ENCODE results near the gene FGF1.

The FGF1 gene

GRCh38 chr5:142660196-142660595 lies 25.7 kb downstream of the FGF1 start:
- no peaks in the 10 kb centered on the region for H3F3A ChIP-seq (ENCODE audit: insufficient read depth, low read length)
- H3K27me3 ChIP-seq (ENCODE audit: insufficient read depth, low read length): peaks cover 5% of the 10 kb centered on the region; the same call in 1 of the 2 replicates
- no peak overlapping the region for H2AFZ ChIP-seq (ENCODE audit: low read length)
- H3K4me3 ChIP-seq (ENCODE audit: low read depth, low read length, poor library complexity, severe bottlenecking): no peak overlapping the region
- H3K4me1 ChIP-seq (ENCODE audit: insufficient read depth, low read length, severe bottlenecking): no peaks in the 10 kb centered on the region
- no peaks in the 10 kb centered on the region for H3K9me3 ChIP-seq (ENCODE audit: low read length)
- no peaks in the 10 kb centered on the region for H4K20me1 ChIP-seq (ENCODE audit: insufficient read depth, low read length)
- H3K9me2 ChIP-seq (ENCODE audit: low read depth, low read length): no peaks in the 10 kb centered on the region
- no peaks in the 10 kb centered on the region for H3K79me2 ChIP-seq (ENCODE audit: insufficient read depth, low read length)
- H3K4me2 ChIP-seq (ENCODE audit: low read length): no peak overlapping the region
- no peak overlapping the region for H3K27ac ChIP-seq (ENCODE audit: low read depth, low read length, poor library complexity, severe bottlenecking)
- no peak for TF ChIP-seq EZH2 (IDR thresholded peaks at IDR 0.05; ENCODE audit: borderline replicate concordance, low read length)
- TF ChIP-seq CTCF (IDR thresholded peaks at IDR 0.05; ENCODE audit: low read length): no peak
- H3K36me3 ChIP-seq (ENCODE audit: insufficient read depth, low read length): no peaks in the 10 kb centered on the region
- no peak overlapping the region for H3K9ac ChIP-seq (ENCODE audit: low read length)

GRCh38 chr5:142659405-142659804 lies 26.5 kb downstream of the FGF1 start:
- Histone ChIP-seq H3K27ac (ENCODE audit: low read depth, low read length, poor library complexity, severe bottlenecking) (no peak overlapping the region), H3K4me1 (ENCODE audit: insufficient read depth, low read length, severe bottlenecking) (no peaks in the 10 kb centered on the region), H3F3A (ENCODE audit: insufficient read depth, low read length) (no peaks in the 10 kb centered on the region), H3K27me3 (ENCODE audit: insufficient read depth, low read length) (peaks cover 5% of the 10 kb centered on the region; the same call in 1 of the 2 replicates), H3K4me2 (ENCODE audit: low read length) (no peak overlapping the region), H3K79me2 (ENCODE audit: insufficient read depth, low read length) (no peaks in the 10 kb centered on the region), H3K4me3 (ENCODE audit: low read depth, low read length, poor library complexity, severe bottlenecking) (no peak overlapping the region), H4K20me1 (ENCODE audit: insufficient read depth, low read length) (no peaks in the 10 kb centered on the region), H3K9ac (ENCODE audit: low read length) (no peak overlapping the region), H3K9me3 (ENCODE audit: low read length) (no peaks in the 10 kb centered on the region), H3K36me3 (ENCODE audit: insufficient read depth, low read length) (no peaks in the 10 kb centered on the region), H2AFZ (ENCODE audit: low read length) (no peak overlapping the region), H3K9me2 (ENCODE audit: low read depth, low read length) (no peaks in the 10 kb centered on the region)
- no peak for TF ChIP-seq EZH2 (IDR thresholded peaks at IDR 0.05; ENCODE audit: borderline replicate concordance, low read length)
- TF ChIP-seq CTCF (IDR thresholded peaks at IDR 0.05; ENCODE audit: low read length): no peak

- H3K79me2 ChIP-seq (ENCODE audit: insufficient read depth, low read length): no peaks in the 10 kb centered on the region
- H3K36me3 ChIP-seq (ENCODE audit: insufficient read depth, low read length): no peaks in the 10 kb centered on the region
- no peaks in the 10 kb centered on the region for H3K9me3 ChIP-seq (ENCODE audit: low read length)
- H2AFZ ChIP-seq (ENCODE audit: low read length): no peak overlapping the region
- H3K4me1 ChIP-seq (ENCODE audit: insufficient read depth, low read length, severe bottlenecking): no peaks in the 10 kb centered on the region
- no peaks in the 10 kb centered on the region for H3F3A ChIP-seq (ENCODE audit: insufficient read depth, low read length)
- H3K27ac ChIP-seq (ENCODE audit: low read depth, low read length, poor library complexity, severe bottlenecking): no peak overlapping the region
- H3K9ac ChIP-seq (ENCODE audit: low read length): no peak overlapping the region
- TF ChIP-seq EZH2 (IDR thresholded peaks at IDR 0.05; ENCODE audit: borderline replicate concordance, low read length): no peak
- no peak for TF ChIP-seq CTCF (IDR thresholded peaks at IDR 0.05; ENCODE audit: low read length)
- no peaks in the 10 kb centered on the region for H3K9me2 ChIP-seq (ENCODE audit: low read depth, low read length)
- no peaks in the 10 kb centered on the region for H4K20me1 ChIP-seq (ENCODE audit: insufficient read depth, low read length)
- peaks cover 5% of the 10 kb centered on the region; the same call in 1 of the 2 replicates for H3K27me3 ChIP-seq (ENCODE audit: insufficient read depth, low read length)
- no peak overlapping the region for H3K4me3 ChIP-seq (ENCODE audit: low read depth, low read length, poor library complexity, severe bottlenecking)
- no peak overlapping the region for H3K4me2 ChIP-seq (ENCODE audit: low read length)
These were observed 27.6 kb downstream of the FGF1 start for GRCh38 chr5:142658278-142658677.
